HG03025 (cell line): Measurements from ENCODE around the gene TAOK1.

Experiments used
- ATAC-seq: cut with Tn5 transposase; IDR thresholded peaks from one replicate; pipeline ENCODE4 v1.9.1; 2021; ENCODE audit warnings: mild to moderate bottlenecking, moderate library complexity; ENCODE audit not compliant: unreplicated experiment, low FRiP score

TAOK1 gene

GRCh38 chr17:29376667-29377270 is 13.4 kb upstream of the TAOK1 start:
- no peak for ATAC-seq

- ATAC-seq = no peak
Observed at GRCh38 chr17:29378500-29378899, 11.7 kb upstream of the TAOK1 start.

GRCh38 chr17:29379084-29379991 is 10.8 kb upstream of the TAOK1 start:
- no peak for ATAC-seq

- ATAC-seq = no peak
Observed at GRCh38 chr17:29383686-29384085, 6.5 kb upstream of the TAOK1 start.

GRCh38 chr17:29384901-29385300 is 5.3 kb upstream of the TAOK1 start:
- ATAC-seq = no peak

- ATAC-seq = no peak
Observed at GRCh38 chr17:29386760-29387159, 3.4 kb upstream of the TAOK1 start.

GRCh38 chr17:29388937-29389336 is 1.2 kb upstream of the TAOK1 start:
- ATAC-seq = no peak

GRCh38 chr17:29390851-29391631 is 878 bp downstream of the TAOK1 start:
- ATAC-seq = no peak

GRCh38 chr17:29393436-29393835 is 3.3 kb downstream of the TAOK1 start:
- ATAC-seq = no peak

- no peak for ATAC-seq
Observed at GRCh38 chr17:29394761-29395160, 4.6 kb downstream of the TAOK1 start.

- no peak for ATAC-seq
Observed at GRCh38 chr17:29396066-29396465, 5.9 kb downstream of the TAOK1 start.

- ATAC-seq = no peak
Observed at GRCh38 chr17:29399634-29400033, 9.5 kb downstream of the TAOK1 start.

GRCh38 chr17:29400818-29401217 is 10.7 kb downstream of the TAOK1 start:
- no peak for ATAC-seq

- no peak for ATAC-seq
Observed at GRCh38 chr17:29401258-29401657, 11.1 kb downstream of the TAOK1 start.

GRCh38 chr17:29407856-29408255 is 17.7 kb downstream of the TAOK1 start:
- ATAC-seq = no peak

- ATAC-seq = no peak
Observed at GRCh38 chr17:29409963-29410362, 19.8 kb downstream of the TAOK1 start.

- ATAC-seq = no peak
Observed at GRCh38 chr17:29412780-29413565, 22.8 kb downstream of the TAOK1 start.

GRCh38 chr17:29420128-29420527 is 30.0 kb downstream of the TAOK1 start:
- no peak for ATAC-seq

GRCh38 chr17:29430275-29430674 is 40.1 kb downstream of the TAOK1 start:
- ATAC-seq = no peak

GRCh38 chr17:29433541-29433940 is 43.4 kb downstream of the TAOK1 start:
- ATAC-seq = no peak
